Lung microvascular endothelial cell (primary cell): ENCODE results near the gene FATE1. TPM values are rescaled to one million over a fixed set of nuclear protein-coding genes. Genes with fewer than 3 reads are reported as not detected.

Experiments used
- DNase-seq, 2 donors: peaks; one replicate each; pipeline versions ENCODE4 v3.0.0 to v3.0.0-alpha.2; 2010; ENCODE audit warnings: low read depth in 2 of 2
- total RNA-seq: library from RNA; depleted of rRNA; stranded (reverse); fragments of >200 nt; gene quantifications from 2 replicates; pipeline ENCODE4 v1.2.1, GENCODE V29; 2014

Gene FATE1
- total RNA-seq, 1 donor from 2014 or later: not detected

- DNase-seq: peak in 1 of 2 donors; percentile 30
These were observed 12.3 kb upstream of the FATE1 start for GRCh38 chrX:151703487-151703886.

GRCh38 chrX:151704041-151704663 lies 11.7 kb upstream of the FATE1 start:
- no peak for DNase-seq

GRCh38 chrX:151708821-151709220 lies 7.0 kb upstream of the FATE1 start:
- DNase-seq: no peak

GRCh38 chrX:151710457-151710856 lies 5.4 kb upstream of the FATE1 start:
- no peak for DNase-seq

- no peak for DNase-seq
These were observed 4.7 kb upstream of the FATE1 start for GRCh38 chrX:151711154-151711553.

GRCh38 chrX:151711787-151712186 lies 4.0 kb upstream of the FATE1 start:
- DNase-seq: peak in 1 of 2 donors; percentile 13

- DNase-seq: no peak
These were observed 3.6 kb upstream of the FATE1 start for GRCh38 chrX:151712253-151712652.

- DNase-seq: peak; percentile 19 to 51
These were observed 2.0 kb upstream of the FATE1 start for GRCh38 chrX:151713849-151714248.

- no peak for DNase-seq
These were observed 1.5 kb upstream of the FATE1 start for GRCh38 chrX:151714362-151714761.

- DNase-seq: peak; percentile 21 to 43
These were observed 6.5 kb downstream of the FATE1 start for GRCh38 chrX:151722241-151722846.

GRCh38 chrX:151723156-151723760 lies 7.4 kb downstream of the FATE1 start:
- peak in 1 of 2 donors; percentile 5 for DNase-seq

GRCh38 chrX:151724563-151725337 lies 8.9 kb downstream of the FATE1 start:
- DNase-seq: no peak

GRCh38 chrX:151725338-151725614 lies 9.4 kb downstream of the FATE1 start:
- DNase-seq: no peak

- no peak for DNase-seq
These were observed 10.9 kb downstream of the FATE1 start for GRCh38 chrX:151726751-151727150.

- DNase-seq: no peak
These were observed 11.5 kb downstream of the FATE1 start for GRCh38 chrX:151727346-151727745.

GRCh38 chrX:151729056-151729725 lies 13.4 kb downstream of the FATE1 start:
- DNase-seq: no peak

GRCh38 chrX:151734446-151734845 lies 18.6 kb downstream of the FATE1 start, which contains the start of gene CNGA2:
TSS of gene CNGA2 (plus strand) at chrX:151734746. CDS start at chrX:151738484, 3,738 bp downstream.
- no peak for DNase-seq

- DNase-seq: no peak
These were observed 19.4 kb downstream of the FATE1 start for GRCh38 chrX:151735219-151735618.

GRCh38 chrX:151736685-151737084 lies 20.9 kb downstream of the FATE1 start:
- no peak for DNase-seq

GRCh38 chrX:151737494-151737893 lies 21.7 kb downstream of the FATE1 start:
- DNase-seq: no peak

GRCh38 chrX:151738751-151739150 lies 22.9 kb downstream of the FATE1 start:
- no peak for DNase-seq

- DNase-seq: no peak
These were observed 25.8 kb downstream of the FATE1 start for GRCh38 chrX:151741606-151742005.
